GM12864 (cell line): ENCODE measurements around the gene RPL29.
A peak's percentile ranks its signal among the peaks of the same experiment; 100 is the strongest.

ENCODE experiments used
- DNase-seq: peaks from one replicate; pipeline ENCODE4 v3.0.0-alpha.2; 2011; ENCODE audit warnings: low read depth
- H3K4me3 ChIP-seq: 2 replicates; pipeline ENCODE4 v1.5.1; 2011; ENCODE audit warnings: mild to moderate bottlenecking, low read depth, low read length, control low read depth
- TF ChIP-seq, protein P1 (sequence below): IDR thresholded peaks from 2 replicates; pipeline ENCODE4 v1.5.1; 2011; ENCODE audit warnings: low read depth, mild to moderate bottlenecking, moderate library complexity, low read length, control low read depth, inconsistent platforms; ENCODE audit errors: missing control alignments

RPL29 gene

GRCh38 chr3:51987568-51987967 is 8.1 kb downstream of the RPL29 start:
- TF ChIP-seq, protein P1, sequence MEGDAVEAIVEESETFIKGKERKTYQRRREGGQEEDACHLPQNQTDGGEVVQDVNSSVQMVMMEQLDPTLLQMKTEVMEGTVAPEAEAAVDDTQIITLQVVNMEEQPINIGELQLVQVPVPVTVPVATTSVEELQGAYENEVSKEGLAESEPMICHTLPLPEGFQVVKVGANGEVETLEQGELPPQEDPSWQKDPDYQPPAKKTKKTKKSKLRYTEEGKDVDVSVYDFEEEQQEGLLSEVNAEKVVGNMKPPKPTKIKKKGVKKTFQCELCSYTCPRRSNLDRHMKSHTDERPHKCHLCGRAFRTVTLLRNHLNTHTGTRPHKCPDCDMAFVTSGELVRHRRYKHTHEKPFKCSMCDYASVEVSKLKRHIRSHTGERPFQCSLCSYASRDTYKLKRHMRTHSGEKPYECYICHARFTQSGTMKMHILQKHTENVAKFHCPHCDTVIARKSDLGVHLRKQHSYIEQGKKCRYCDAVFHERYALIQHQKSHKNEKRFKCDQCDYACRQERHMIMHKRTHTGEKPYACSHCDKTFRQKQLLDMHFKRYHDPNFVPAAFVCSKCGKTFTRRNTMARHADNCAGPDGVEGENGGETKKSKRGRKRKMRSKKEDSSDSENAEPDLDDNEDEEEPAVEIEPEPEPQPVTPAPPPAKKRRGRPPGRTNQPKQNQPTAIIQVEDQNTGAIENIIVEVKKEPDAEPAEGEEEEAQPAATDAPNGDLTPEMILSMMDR, result no peak
- DNase-seq, result no peak
- H3K4me3 ChIP-seq, result no peak overlapping the region

DNA sequence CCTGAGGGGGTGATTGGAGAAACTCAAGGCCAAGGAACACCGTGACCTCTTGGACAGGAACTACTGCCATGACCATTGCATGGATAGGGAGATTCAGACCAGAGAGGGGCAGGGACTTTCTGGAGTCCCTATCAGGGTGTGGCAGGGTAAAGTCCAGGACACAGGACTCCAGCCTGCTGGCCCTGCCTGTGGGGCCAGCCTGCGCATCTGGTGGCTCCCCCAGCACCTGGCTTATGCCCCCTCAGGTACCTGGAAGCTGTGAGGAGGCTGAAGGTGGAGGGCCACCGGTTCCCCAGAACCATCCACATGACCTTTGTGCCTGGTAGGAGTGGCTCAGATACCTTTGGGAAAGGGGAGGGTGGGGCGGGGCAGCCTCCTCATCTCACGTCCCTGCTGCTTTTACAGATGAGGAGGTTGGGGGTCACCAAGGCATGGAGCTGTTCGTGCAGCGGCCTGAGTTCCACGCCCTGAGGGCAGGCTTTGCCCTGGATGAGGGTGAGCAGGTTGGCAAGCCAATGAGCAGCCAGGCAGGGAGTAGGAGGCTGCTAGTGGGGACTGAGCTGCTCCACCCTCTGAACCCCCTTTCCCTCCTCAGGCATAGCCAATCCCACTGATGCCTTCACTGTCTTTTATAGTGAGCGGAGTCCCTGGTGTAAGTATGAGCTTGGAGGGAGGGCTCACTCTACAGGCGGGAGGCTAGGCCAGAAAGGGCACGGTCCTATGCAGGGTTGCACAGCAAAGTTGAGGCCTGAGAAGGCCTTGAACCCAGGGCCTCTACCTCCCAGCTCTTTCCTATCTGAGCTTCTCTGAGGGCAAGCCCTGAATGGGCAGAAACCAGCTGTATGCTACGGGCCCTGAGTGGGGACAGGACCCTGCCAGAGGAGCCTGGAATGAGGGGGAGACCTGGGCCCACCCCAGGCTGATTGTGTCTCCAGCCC is 9.4 kb downstream of the RPL29 start:
- DNase-seq, result no peak
- no peak overlapping the region for H3K4me3 ChIP-seq
- TF ChIP-seq, protein P1, result no peak

GRCh38 chr3:51985063-51985462 is 10.6 kb downstream of the RPL29 start:
- DNase-seq, result no peak
- no peak overlapping the region for H3K4me3 ChIP-seq
- TF ChIP-seq, protein P1, result no peak

DNA sequence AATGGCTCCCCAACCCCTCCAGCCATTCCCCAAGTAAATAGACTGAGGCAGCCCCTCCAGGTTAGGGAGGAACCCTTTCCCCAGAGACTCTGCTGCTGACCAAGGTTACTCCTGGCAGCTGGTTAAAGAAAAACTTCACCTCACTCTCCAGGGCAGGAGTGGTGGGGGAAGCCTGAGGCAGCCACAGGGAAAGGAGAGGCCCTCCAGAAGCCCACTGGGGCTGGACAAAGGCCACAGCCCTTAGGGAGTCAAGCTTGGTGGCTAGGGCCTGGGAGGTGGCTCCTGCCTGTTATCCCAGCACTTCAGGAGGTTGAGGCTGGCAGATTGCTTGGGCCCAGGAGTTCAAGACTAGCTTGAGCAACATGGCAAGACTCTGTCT is 11.4 kb downstream of the RPL29 start:
- TF ChIP-seq, protein P1, result no peak
- H3K4me3 ChIP-seq, result no peak overlapping the region

GRCh38 chr3:51983578-51984268 is 12.0 kb downstream of the RPL29 start:
- DNase-seq, result no peak
- TF ChIP-seq, protein P1, result no peak
- peak overlapping the region; percentile 63 for H3K4me3 ChIP-seq

More for the DNA sequence above, 11.4 kb downstream of the RPL29 start:
- DNase-seq, result no peak

DNA sequence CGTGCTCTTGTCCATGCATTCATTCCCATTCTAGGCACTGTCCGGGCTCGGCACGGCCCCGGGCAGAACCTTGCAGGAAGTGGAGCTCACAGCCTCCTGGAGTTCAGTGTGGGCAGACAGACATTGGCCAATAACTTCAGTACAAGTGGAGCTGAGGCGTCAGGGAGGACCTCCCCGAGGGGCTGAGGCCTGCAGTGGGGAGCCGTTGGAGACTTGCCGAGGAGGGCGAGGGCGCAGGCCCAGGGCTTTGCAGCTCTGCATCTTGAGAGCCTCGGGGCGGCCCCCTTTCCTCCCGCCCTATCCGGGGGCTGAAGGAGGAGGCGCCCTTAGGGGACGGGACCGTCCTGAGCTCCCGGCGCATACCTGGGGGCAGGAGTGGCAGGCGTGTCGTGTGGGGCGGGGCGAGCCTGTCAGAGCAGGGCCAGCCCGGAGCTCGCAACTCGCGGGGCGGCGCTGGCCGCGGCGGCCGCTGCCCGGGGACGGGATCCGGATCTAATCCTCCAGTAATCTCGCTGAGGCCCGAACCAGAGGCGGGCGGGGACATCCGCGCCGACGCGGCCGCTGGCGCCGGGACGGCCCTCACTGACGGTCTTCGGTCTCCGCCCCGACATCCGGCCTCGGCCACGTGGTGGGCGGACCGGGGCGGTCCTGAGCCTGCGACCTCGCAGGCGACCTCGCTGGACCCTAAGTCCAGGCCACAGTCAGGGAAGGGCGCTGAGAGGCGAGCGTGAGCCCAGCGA is 12.7 kb downstream of the RPL29 start, which contains the start of gene ACY1:
Gene ACY1 (plus strand): TSS at position 698 of the 740 bp plus-strand sequence. CDS start 530 bp downstream, outside the sequence.
- peak; percentile 34 for DNase-seq
- TF ChIP-seq, protein P1, result no peak

More for the DNA sequence above, 12.7 kb downstream of the RPL29 start, which contains the start of gene ACY1:
- H3K4me3 ChIP-seq, result peak within 1 kb of the TSS; percentile 63
